ENCODE data around the gene EDC3. TPM values are rescaled to one million over a fixed set of nuclear protein-coding genes. Genes with fewer than 3 reads are reported as not detected.

The EDC3 gene
- total and polyA plus RNA-seq, 2 of the 4 experiments (the other 2 are of a cell fraction): 16.8 to 38.0 TPM

DNA sequence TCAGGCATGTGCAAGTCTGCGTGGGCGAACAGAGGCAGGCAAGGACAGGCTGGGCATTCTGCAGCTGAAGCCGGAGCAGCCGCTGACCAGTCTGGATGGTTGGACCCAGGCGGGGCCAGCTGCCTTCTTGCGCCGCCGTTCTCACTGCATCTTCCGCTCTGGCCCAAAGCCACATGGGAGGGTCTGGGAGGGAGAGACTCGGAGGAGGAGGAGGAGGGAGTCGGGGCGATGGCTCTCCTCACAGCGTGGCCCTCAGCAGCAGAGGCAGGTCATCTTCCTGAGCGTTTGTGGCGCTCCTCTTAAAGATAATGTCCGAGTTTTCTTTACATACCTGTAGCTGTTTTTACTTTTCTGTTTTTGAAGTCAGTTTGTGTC, 74.3 kb downstream of the EDC3 start:
- no peak overlapping the region for H4K91ac ChIP-seq (ENCODE audit: insufficient read depth, low read depth, low read length)
- H2AK9ac ChIP-seq (replicated peaks; ENCODE audit: low read depth, low read length, poor library complexity): no peak overlapping the region
- no TSS peak for BruUV-seq (replicated peaks)
- H3K14ac ChIP-seq (replicated peaks; ENCODE audit: low read depth, low read length): no peak overlapping the region
- H3K27ac ChIP-seq (ENCODE audit: insufficient read depth, low read length): no peak overlapping the region
- peaks cover 25 to 90% of the 10 kb centered on the region in 2 experiments for H3K79me1 ChIP-seq (ENCODE audit: low read depth in 1 of 2, low read length in 2 of 2)
- H2BK120ac ChIP-seq (ENCODE audit: low read depth, low read length): no peak overlapping the region
- H4K20me1 ChIP-seq (ENCODE audit: insufficient read depth, low read length): peaks cover 98% of the 10 kb centered on the region
- H4K5ac ChIP-seq (ENCODE audit: low read depth, low read length): no peak overlapping the region
- H3K56ac ChIP-seq (ENCODE audit: extremely low read depth, insufficient read depth, low read length): no peak overlapping the region
- ChIA-PET POLR2A (ENCODE audit: unreplicated experiment) (no interaction called here), CTCF (interaction anchor here (0.7 to 0.8 kb wide), 4 partner anchors 9 to 137 kb away, joined by 3 read pairs; no protein-coding TSS in a partner anchor)
- peaks cover 74% of the 10 kb centered on the region for H3K36me3 ChIP-seq (ENCODE audit: control insufficient read depth, insufficient read depth, low read length)
- dilution Hi-C loops (cut with HindIII; ENCODE audit: low sequenced_read_pairs, unreplicated experiment): no loop called here
- H3K4me3 ChIP-seq (ENCODE audit: insufficient read depth, low read depth, low read length): no peak overlapping the region
- WGBS, 2 experiments (ENCODE audit: extremely low coverage in 2 of 2, insufficient read length in 1 of 2): 100% methylated on average over 6 of the region's 16 CpGs; no CpG with 5 or more reads in 1 of the 2 experiments
- peaks cover 6% of the 10 kb centered on the region for H3K4me1 ChIP-seq (ENCODE audit: control insufficient read depth, insufficient read depth, low read length)
- H2AK5ac ChIP-seq (ENCODE audit: low read depth, low read length): no peak overlapping the region
- H3K18ac ChIP-seq (ENCODE audit: low read depth, low read length): no peak overlapping the region
- in situ Hi-C loops (cut with MboI; ENCODE audit: low sequenced_read_pairs): loop anchor here (5.0 kb wide), 1 partner anchor 249 kb away; no protein-coding TSS in a partner anchor
- no peak overlapping the region for H4K8ac ChIP-seq (ENCODE audit: low read depth in 2 of 2, low read length in 2 of 2)
- H3K4me2 ChIP-seq (ENCODE audit: low read depth, low read length): no peak overlapping the region
- no peak overlapping the region for H3K4ac ChIP-seq (ENCODE audit: low read depth, low read length)
- H3K27me3 ChIP-seq (ENCODE audit: control insufficient read depth, insufficient read depth, low read length): no peaks in the 10 kb centered on the region
- H3K9me3 ChIP-seq (ENCODE audit: control insufficient read depth, insufficient read depth, low read length): no peaks in the 10 kb centered on the region
- no peak for ATAC-seq (ENCODE audit: low read depth)
- H2BK5ac ChIP-seq (ENCODE audit: low read depth, low read length, poor library complexity, severe bottlenecking): no peak overlapping the region
- 0 out of 2 replicates have a peak, but pooled peaks cover 2% of the 10 kb centered on the region for H3K9me1 ChIP-seq (ENCODE audit: insufficient read depth, low read length)
- no peak overlapping the region for H3K9ac ChIP-seq (ENCODE audit: low read depth, low read length)
- no peak for DNase-seq
- H3K23ac ChIP-seq (ENCODE audit: low read depth, low read length): no peak overlapping the region
- intact Hi-C loops (cut with micrococcal nuclease): loop anchor here (1.0 kb wide), 1 partner anchor 247 kb away; no protein-coding TSS in a partner anchor
- no peak for TF ChIP-seq RAD21 (IDR thresholded peaks at IDR 0.05; ENCODE audit: low read length)
- TF ChIP-seq FOS (IDR thresholded peaks at IDR 0.05; ENCODE audit: low read depth, low read length): no peak
- no peak for TF ChIP-seq CEBPB (IDR thresholded peaks at IDR 0.05; ENCODE audit: low read depth, low read length)
- TF ChIP-seq MXI1 (IDR thresholded peaks at IDR 0.05; ENCODE audit: borderline replicate concordance, low read depth, low read length): no peak
- TF ChIP-seq POLR2A (IDR thresholded peaks at IDR 0.05; ENCODE audit: low read depth, low read length): no peak
- TF ChIP-seq, protein P1, sequence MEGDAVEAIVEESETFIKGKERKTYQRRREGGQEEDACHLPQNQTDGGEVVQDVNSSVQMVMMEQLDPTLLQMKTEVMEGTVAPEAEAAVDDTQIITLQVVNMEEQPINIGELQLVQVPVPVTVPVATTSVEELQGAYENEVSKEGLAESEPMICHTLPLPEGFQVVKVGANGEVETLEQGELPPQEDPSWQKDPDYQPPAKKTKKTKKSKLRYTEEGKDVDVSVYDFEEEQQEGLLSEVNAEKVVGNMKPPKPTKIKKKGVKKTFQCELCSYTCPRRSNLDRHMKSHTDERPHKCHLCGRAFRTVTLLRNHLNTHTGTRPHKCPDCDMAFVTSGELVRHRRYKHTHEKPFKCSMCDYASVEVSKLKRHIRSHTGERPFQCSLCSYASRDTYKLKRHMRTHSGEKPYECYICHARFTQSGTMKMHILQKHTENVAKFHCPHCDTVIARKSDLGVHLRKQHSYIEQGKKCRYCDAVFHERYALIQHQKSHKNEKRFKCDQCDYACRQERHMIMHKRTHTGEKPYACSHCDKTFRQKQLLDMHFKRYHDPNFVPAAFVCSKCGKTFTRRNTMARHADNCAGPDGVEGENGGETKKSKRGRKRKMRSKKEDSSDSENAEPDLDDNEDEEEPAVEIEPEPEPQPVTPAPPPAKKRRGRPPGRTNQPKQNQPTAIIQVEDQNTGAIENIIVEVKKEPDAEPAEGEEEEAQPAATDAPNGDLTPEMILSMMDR (conservative IDR thresholded peaks at IDR 0.05; ENCODE audit: low read depth, low read length): no peak
- TF ChIP-seq MAZ (IDR thresholded peaks at IDR 0.05; ENCODE audit: borderline replicate concordance, low read depth, low read length): no peak
- no peak overlapping the region for H2AFZ ChIP-seq (replicated peaks; ENCODE audit: low read length, poor library complexity)
- no peak overlapping the region for H2BK20ac ChIP-seq (ENCODE audit: low read depth, low read length)
- H2BK15ac ChIP-seq (ENCODE audit: low read depth, low read length): no peak overlapping the region

All from IMR-90 (cell line).